NCI-H146 treated with DMSO at 0.1 percent for 48 hours (cell line): Measurements from ENCODE around the gene MRAP2.

Experiments
- DNase-seq: peaks from one replicate; lab custom pipeline; 2025; ENCODE audit not compliant: unreplicated experiment; lab: John Stamatoyannopoulos, UW

Gene MRAP2

GRCh38 chr6:84033523-84034451, at the start of gene MRAP2:
TSS of gene MRAP2 (plus strand) at chr6:84033772. CDS start at chr6:84055319, 21,547 bp downstream.
- peak; percentile 18 for DNase-seq

GRCh38 chr6:83984411-83984810, 49.2 kb upstream of the MRAP2 start:
- DNase-seq: no peak

- DNase-seq: no peak
Observed at GRCh38 chr6:83985308-83985713, 48.3 kb upstream of the MRAP2 start.

GRCh38 chr6:83985715-83986114, 47.9 kb upstream of the MRAP2 start:
- no peak for DNase-seq

GRCh38 chr6:83998021-83998584, 35.5 kb upstream of the MRAP2 start:
- no peak for DNase-seq

- no peak for DNase-seq
Observed at GRCh38 chr6:84001119-84001518, 32.5 kb upstream of the MRAP2 start.

- DNase-seq: no peak
Observed at GRCh38 chr6:84002226-84002625, 31.3 kb upstream of the MRAP2 start.

GRCh38 chr6:84003131-84003530, 30.4 kb upstream of the MRAP2 start:
- DNase-seq: no peak

GRCh38 chr6:84003654-84004053, 29.9 kb upstream of the MRAP2 start:
- no peak for DNase-seq

GRCh38 chr6:84007871-84008270, 25.7 kb upstream of the MRAP2 start:
- no peak for DNase-seq

- no peak for DNase-seq
Observed at GRCh38 chr6:84013354-84013753, 20.2 kb upstream of the MRAP2 start.

- no peak for DNase-seq
Observed at GRCh38 chr6:84013931-84014330, 19.6 kb upstream of the MRAP2 start.

GRCh38 chr6:84016029-84016428, 17.5 kb upstream of the MRAP2 start:
- DNase-seq: no peak

- no peak for DNase-seq
Observed at GRCh38 chr6:84017709-84018452, 15.7 kb upstream of the MRAP2 start.

GRCh38 chr6:84018453-84019061, 15.0 kb upstream of the MRAP2 start:
- no peak for DNase-seq

- DNase-seq: no peak
Observed at GRCh38 chr6:84019141-84019841, 14.3 kb upstream of the MRAP2 start.

GRCh38 chr6:84019842-84020211, 13.7 kb upstream of the MRAP2 start:
- DNase-seq: no peak

GRCh38 chr6:84021625-84022024, 11.9 kb upstream of the MRAP2 start:
- no peak for DNase-seq

GRCh38 chr6:84026721-84027164, 6.8 kb upstream of the MRAP2 start:
- no peak for DNase-seq

GRCh38 chr6:84027340-84028181, 6.0 kb upstream of the MRAP2 start:
- DNase-seq: peak; percentile 88
